Aorta (tissue), 5 donors: ENCODE measurements around the gene ZNF629. TPM values are rescaled to one million over a fixed set of nuclear protein-coding genes. Genes with fewer than 3 reads are reported as not detected.

Experiments used
- ATAC-seq: fragments of 200-7000 bp; cut with Tn5 transposase; one replicate; pipeline ENCODE4 v1.9.1; 2022; ENCODE audit warnings: moderate library complexity; ENCODE audit not compliant: low FRiP score
- DNase-seq, 2 donors: peaks; one replicate each; pipeline ENCODE4 v3.0.0-alpha.2; 2020
- H3K27ac ChIP-seq, 2 donors: one replicate each; pipeline ENCODE4 v1.5.1; 2013; ENCODE audit warnings: low read length in 2 of 2, mild to moderate bottlenecking in 2 of 2, moderate library complexity in 2 of 2, control low read depth in 1 of 2, inconsistent platforms in 1 of 2, low read depth in 1 of 2
- H3K27me3 ChIP-seq, 2 donors: one replicate each; pipeline ENCODE4 v1.6.1; 2013; ENCODE audit warnings: control low read depth in 1 of 2, low read length in 1 of 2, mild to moderate bottlenecking in 1 of 2, moderate library complexity in 1 of 2; ENCODE audit not compliant: insufficient read depth in 2 of 2, control insufficient read depth in 1 of 2
- H3K36me3 ChIP-seq, 2 donors: one replicate each; pipeline ENCODE4 v1.6.1; 2013; ENCODE audit warnings: control low read depth in 1 of 2, low read length in 1 of 2, mild to moderate bottlenecking in 1 of 2; ENCODE audit not compliant: insufficient read depth in 2 of 2, control insufficient read depth in 1 of 2
- H3K4me1 ChIP-seq, 2 donors: one replicate each; pipeline ENCODE4 v1.6.1; 2013; ENCODE audit warnings: low read length in 2 of 2, control low read depth in 1 of 2, mild to moderate bottlenecking in 1 of 2, moderate library complexity in 1 of 2; ENCODE audit not compliant: insufficient read depth in 2 of 2, control insufficient read depth in 1 of 2
- H3K4me3 ChIP-seq, 2 donors: one replicate each; pipeline ENCODE4 v1.5.1; 2013; ENCODE audit warnings: low read length in 2 of 2, control low read depth in 1 of 2, mild to moderate bottlenecking in 1 of 2
- H3K9me3 ChIP-seq: one replicate; pipeline ENCODE4 v1.6.1; 2013; ENCODE audit warnings: mild to moderate bottlenecking, low read length; ENCODE audit not compliant: control insufficient read depth
- whole genome bisulfite sequencing, 2 donors: extraction: QIAGEN DNeasy Blood & Tissue Kit; methylation state at CpG; one replicate each; pipeline ENCODE4 v1.1.7; 2013; 5-methylcytosine and 5-hydroxymethylcytosine counted together
- intact Hi-C, 2 donors: fragments of 100-400 bp; cut with DNase I; formaldehyde crosslinking; loops; one replicate each; pipeline versions ENCODE4 v1.14.2 to v1.15.0; 2022
- polyA plus RNA-seq, 2 donors: library from polyadenylated mRNA; stranded (reverse); fragments of 200-250 nt; gene quantifications; one replicate each; pipeline ENCODE4 v1.2.3, GENCODE V29; 2013
- total RNA-seq, 2 donors: library from RNA; stranded (reverse); fragmentation: NEBNext Ultra II Directional; extraction: Animal tissue kit (Norgen Biotek cat#: 25700); gene quantifications; one replicate each; pipeline ENCODE4 v1.2.1, GENCODE V29; 2021
- donor health status: healthy with polysubstance abuse.
- donor health status: Bipolar disorder and iron deficiency.
- donor health status: DM: no; HTN: no; CAD: no.
- donor health status: DM: no; HTN: no; CAD: no.
- donor health status: DM: yes; HTN: yes; CAD: no.

ZNF629 gene
- total and polyA plus RNA-seq, 4 donors = 2.1 to 13.4 (median 9.3) TPM

- Histone ChIP-seq H3K9me3 (no peaks in the 10 kb centered on the region), H3K36me3 (peaks cover 3 to 30% of the 10 kb centered on the region in 2 donors), H3K4me1 (peaks cover 0 to 5% of the 10 kb centered on the region in 2 donors), H3K4me3 (no peak overlapping the region), H3K27ac (no peak overlapping the region), H3K27me3 (no peaks in the 10 kb centered on the region)
- DNase-seq (peak; percentile 24 to 64), ATAC-seq (no peak)
- WGBS, 2 donors = 85% methylated on average over 29 of the region's 29 CpGs
- intact Hi-C loops = loop anchor here in 1 of 2 donors (10.0 kb wide), 1 partner anchor 952 kb away; the partner anchor contains the start of genes PAGR1 and PRRT2
Measured at GRCh38 chr16:30766206-30766932, 20.6 kb downstream of the ZNF629 start.

GRCh38 chr16:30764816-30765465, 22.1 kb downstream of the ZNF629 start:
- peak in 1 of 2 donors; percentile 43 for DNase-seq
- ATAC-seq = no peak
- no peak overlapping the region for H3K4me3 ChIP-seq
- H3K4me1 ChIP-seq = peaks cover 0 to 5% of the 10 kb centered on the region in 2 donors
- H3K27me3 ChIP-seq = no peaks in the 10 kb centered on the region
- peaks cover 3 to 30% of the 10 kb centered on the region in 2 donors for H3K36me3 ChIP-seq
- WGBS, 2 donors = 92 to 95% methylated on average over 10 to 12 of the region's 12 CpGs
- intact Hi-C loops = loop anchor here in 1 of 2 donors (10.0 kb wide), 1 partner anchor 950 kb away; the partner anchor contains the start of genes PAGR1 and PRRT2
- no peaks in the 10 kb centered on the region for H3K9me3 ChIP-seq
- no peak overlapping the region for H3K27ac ChIP-seq

- Histone ChIP-seq H3K27me3 (no peaks in the 10 kb centered on the region), H3K4me1 (peaks cover 0 to 5% of the 10 kb centered on the region in 2 donors), H3K36me3 (peaks cover 3 to 26% of the 10 kb centered on the region in 2 donors), H3K4me3 (no peak overlapping the region), H3K27ac (no peak overlapping the region), H3K9me3 (no peaks in the 10 kb centered on the region)
- 86% methylated on average over 11 of the region's 11 CpGs for WGBS, 2 donors
- intact Hi-C loops = loop anchor here in 1 of 2 donors (10.0 kb wide), 1 partner anchor 949 kb away; the partner anchor contains the start of genes PAGR1 and PRRT2
- DNase-seq (peak in 1 of 2 donors; percentile 43), ATAC-seq (no peak)
Measured at GRCh38 chr16:30764086-30764485, 22.9 kb downstream of the ZNF629 start.

GRCh38 chr16:30762991-30763725, 23.8 kb downstream of the ZNF629 start:
- H3K36me3 ChIP-seq = peaks cover 0 to 22% of the 10 kb centered on the region in 2 donors
- ATAC-seq = no peak
- 65 to 67% methylated on average over 15 of the region's 15 CpGs for WGBS, 2 donors
- H3K27me3 ChIP-seq = no peaks in the 10 kb centered on the region
- DNase-seq = peak in 1 of 2 donors; percentile 35
- peaks cover 0 to 5% of the 10 kb centered on the region in 2 donors for H3K4me1 ChIP-seq
- H3K4me3 ChIP-seq = peak overlapping the region in 1 of 2 donors; percentile 69
- intact Hi-C loops = loop anchor here in 1 of 2 donors (10.0 kb wide), 1 partner anchor 948 kb away; the partner anchor contains the start of genes PAGR1 and PRRT2
- H3K27ac ChIP-seq = peak overlapping the region in 1 of 2 donors; percentile 78
- H3K9me3 ChIP-seq = no peaks in the 10 kb centered on the region

GRCh38 chr16:30761928-30762902, 24.8 kb downstream of the ZNF629 start, which contains the start of the genes CFAP119 and RNF40:
Gene CFAP119 (minus strand): TSS chr16:30762062. CDS start chr16:30761748, 314 bp downstream.
Gene RNF40 (plus strand): TSS chr16:30762322. CDS start chr16:30762546, 224 bp downstream.
- Histone ChIP-seq H3K27me3 (no peaks in the 10 kb centered on the region), H3K36me3 (peaks cover 0 to 18% of the 10 kb centered on the region in 2 donors), H3K9me3 (no peaks in the 10 kb centered on the region), H3K4me3 (peak within 1 kb of the TSS; percentile 66 to 69), H3K4me1 (peaks cover 0 to 5% of the 10 kb centered on the region in 2 donors), H3K27ac (peak within 1 kb of the TSS; percentile 15 to 78)
- DNase-seq (peak; percentile 97 to 98), ATAC-seq (peak; percentile 98)
- WGBS, 2 donors = 0 to 1% methylated on average over 60 of the region's 60 CpGs
- intact Hi-C loops = loop anchor here in 1 of 2 donors (10.0 kb wide), 1 partner anchor 947 kb away; the partner anchor contains the start of genes PAGR1 and PRRT2

GRCh38 chr16:30761427-30761927, 25.5 kb downstream of the ZNF629 start:
- peak in 1 of 2 donors; percentile 67 for DNase-seq
- peak; percentile 55 for ATAC-seq
- Histone ChIP-seq H3K4me1 (peaks cover 0 to 5% of the 10 kb centered on the region in 2 donors), H3K27me3 (no peaks in the 10 kb centered on the region), H3K27ac (no peak overlapping the region), H3K4me3 (peak overlapping the region; percentile 5 to 46), H3K36me3 (peaks cover 0 to 13% of the 10 kb centered on the region in 2 donors), H3K9me3 (no peaks in the 10 kb centered on the region)
- intact Hi-C loops = loop anchor here in 1 of 2 donors (10.0 kb wide), 1 partner anchor 947 kb away; the partner anchor contains the start of genes PAGR1 and PRRT2
- WGBS, 2 donors = 0% methylated on average over 63 to 64 of the region's 64 CpGs
